SK-N-SH (cell line): ENCODE measurements around the gene SNAPC3. TPM values are rescaled to one million over a fixed set of nuclear protein-coding genes. Genes with fewer than 3 reads are reported as not detected.

ENCODE experiments used
- CTCF ChIA-PET: fragments of 300-600, 350-600 bp; formaldehyde crosslinking; extraction: SDS; loops from one replicate; lab custom pipeline; 2021; lab: Yijun Ruan, JAX
- POLR2A ChIA-PET: fragments of 350-600 bp; sonication (Branson Sonifier 250); formaldehyde crosslinking; extraction: SDS; loops from one replicate; lab custom pipeline; 2020; ENCODE audit warnings: antibody characterized with exemption, inconsistent platforms; lab: Yijun Ruan, JAX
- DNase-seq: peaks from one replicate; pipeline ENCODE4 v3.0.0; 2012
- H2AFZ ChIP-seq: fragments of 200-600 bp; sonication (generic); 2 replicates; pipeline ENCODE4 v1.8.1; 2016; ENCODE audit warnings: antibody characterized with exemption, mild to moderate bottlenecking, low read depth
- H3F3A ChIP-seq: fragments of 200-600 bp; sonication (generic); replicated peaks from 2 replicates; pipeline ENCODE3; 2016; ENCODE audit warnings: antibody characterized with exemption, mild to moderate bottlenecking; ENCODE audit not compliant: insufficient read depth
- H3K27ac ChIP-seq, 2 experiments: fragments of 200-500 bp in 1 of 2; fragments of 200-600 bp in 1 of 2; sonication (Bioruptor generic) in 1 of 2; sonication (generic), shearing (Covaris generic) in 1 of 2; 2 replicates each; pipeline versions ENCODE4 v1.5.1 to v1.6.1; 2014 to 2016; ENCODE audit warnings: low read depth in 2 of 2, inconsistent platforms in 1 of 2, low read length in 1 of 2, mild to moderate bottlenecking in 1 of 2, mixed read lengths in 1 of 2
- H3K27me3 ChIP-seq: fragments of 200-600 bp; sonication (generic), shearing (Covaris generic); 2 replicates; pipeline ENCODE4 v1.6.1; 2016; ENCODE audit warnings: mixed run types; ENCODE audit not compliant: insufficient read depth
- H3K36me3 ChIP-seq, 2 experiments: fragments of 200-500 bp in 1 of 2; fragments of 200-600 bp in 1 of 2; sonication (Bioruptor generic) in 1 of 2; sonication (generic) in 1 of 2; replicated peaks in 1 of 2; 2 replicates each; pipeline versions ENCODE3 to v1.5.1; 2014 to 2016; ENCODE audit warnings: low read length in 1 of 2, mild to moderate bottlenecking in 1 of 2; ENCODE audit not compliant: insufficient read depth in 2 of 2, control insufficient read depth in 1 of 2
- H3K4me1 ChIP-seq, 2 experiments: fragments of 200-500 bp in 1 of 2; fragments of 200-600 bp in 1 of 2; sonication (Bioruptor generic) in 1 of 2; sonication (generic), shearing (Covaris generic) in 1 of 2; 2 replicates each; pipeline versions ENCODE4 v1.5.1 to v1.6.1; 2014 to 2016; ENCODE audit warnings: low read depth in 1 of 2, low read length in 1 of 2, mixed run types in 1 of 2; ENCODE audit not compliant: insufficient read depth in 2 of 2, control insufficient read depth in 1 of 2
- H3K4me2 ChIP-seq: fragments of 200-600 bp; sonication (generic), shearing (Covaris generic); 2 replicates; pipeline ENCODE4 v1.6.1; 2017; ENCODE audit warnings: mixed run types
- H3K4me3 ChIP-seq, 2 experiments: fragments of 200-500 bp in 1 of 2; fragments of 200-600 bp in 1 of 2; sonication (Bioruptor generic) in 1 of 2; sonication (generic), shearing (Covaris generic) in 1 of 2; 2 replicates each; pipeline versions ENCODE4 v1.5.1 to v1.8.1; 2014 to 2016; ENCODE audit warnings: low read depth in 2 of 2, inconsistent platforms in 1 of 2, low read length in 1 of 2, mild to moderate bottlenecking in 1 of 2, mixed read lengths in 1 of 2, moderate library complexity in 1 of 2
- H3K79me2 ChIP-seq: fragments of 200-600 bp; sonication (generic); 2 replicates; pipeline ENCODE4 v1.8.1; 2017; ENCODE audit warnings: mild to moderate bottlenecking; ENCODE audit not compliant: insufficient read depth
- H3K9ac ChIP-seq: fragments of 200-600 bp; sonication (generic); 2 replicates; pipeline ENCODE4 v1.6.1; 2017; ENCODE audit warnings: mixed run types
- H3K9me2 ChIP-seq: fragments of 200-600 bp; sonication (generic); 2 replicates; pipeline ENCODE4 v1.6.1; 2017; ENCODE audit warnings: mixed run types
- H3K9me3 ChIP-seq: fragments of 200-600 bp; sonication (generic); 2 replicates; pipeline ENCODE4 v1.6.1; 2017; ENCODE audit warnings: mixed run types, mild to moderate bottlenecking, moderate library complexity
- H4K20me1 ChIP-seq: fragments of 200-600 bp; sonication (generic); 2 replicates; pipeline ENCODE4 v1.6.1; 2017; ENCODE audit warnings: mild to moderate bottlenecking, mixed run types; ENCODE audit not compliant: insufficient read depth
- GATA2 ChIP-seq: sonication (generic); formaldehyde crosslinking; IDR thresholded peaks from 2 replicates; pipeline ENCODE4 v1.5.0; 2020; ENCODE audit warnings: mild to moderate bottlenecking, missing genetic modification reagents
- PBX3 ChIP-seq: IDR thresholded peaks from 2 replicates; pipeline ENCODE4; 2012
- POLR2AphosphoS5 ChIP-seq: IDR thresholded peaks from 2 replicates; pipeline ENCODE4 v1.6.1; 2012; ENCODE audit warnings: low read depth, low read length
- TAF1 ChIP-seq: IDR thresholded peaks from 2 replicates; pipeline ENCODE4 v1.6.1; 2012; ENCODE audit warnings: low read depth, mild to moderate bottlenecking, low read length, moderate library complexity, borderline replicate concordance
- YY1 ChIP-seq: IDR thresholded peaks from 2 replicates; pipeline ENCODE4 v1.4.0; 2012; ENCODE audit warnings: low read depth, mild to moderate bottlenecking
- ZBTB33 ChIP-seq: IDR thresholded peaks from 2 replicates; pipeline ENCODE4 v1.4.0; 2012; ENCODE audit warnings: low read depth, borderline replicate concordance
- WGBS: methylation state at CpG from one replicate; pipeline ENCODE4 v1.1.6; 2017; ENCODE audit warnings: low lambda C conversion rate; 5-methylcytosine and 5-hydroxymethylcytosine counted together
- polyA plus RNA-seq, 3 experiments: library from polyadenylated mRNA; depleted of rRNA; stranded (reverse); fragments of >200 nt; gene quantifications; 2 replicates each; pipeline ENCODE4 v1.2.3, GENCODE V29; 2012
- TF ChIP-seq, protein P1 (sequence below): fragments of 150-350 bp; IDR thresholded peaks from 2 replicates; pipeline ENCODE4 v1.6.1; 2017; ENCODE audit warnings: antibody characterized with exemption, low read length, low read depth, borderline replicate concordance
- TF ChIP-seq, protein P2 (sequence below): fragments of 200-600 bp; sonication (generic); IDR thresholded peaks from 2 replicates; pipeline ENCODE4 v1.6.1; 2017; ENCODE audit warnings: antibody characterized with exemption, mild to moderate bottlenecking, moderate library complexity

The SNAPC3 gene
- polyA plus RNA-seq, 1 of the 3 experiments (the other 2 are of a cell fraction): 20.6 TPM

DNA sequence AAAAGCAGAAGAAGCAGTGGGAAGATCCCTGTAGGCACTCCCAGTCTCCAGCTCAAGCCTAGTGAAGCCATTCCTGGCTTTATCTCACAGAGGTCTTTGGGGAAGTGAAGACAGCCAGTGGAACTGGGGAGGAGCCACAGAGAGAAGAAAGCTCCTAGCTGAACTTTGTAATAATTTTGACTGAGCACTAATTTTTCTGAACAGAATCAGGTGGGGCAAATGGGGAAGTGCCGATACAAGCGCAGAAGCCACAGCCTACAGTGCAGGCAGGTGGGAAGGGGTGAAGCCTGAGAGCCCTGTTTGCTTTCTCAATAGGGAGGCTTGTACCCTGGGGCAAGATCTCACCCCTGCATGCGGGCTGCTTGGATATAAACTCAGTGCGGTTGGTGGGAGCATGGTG lies 48.4 kb upstream of the SNAPC3 start:
- no peak overlapping the region for H3K27ac ChIP-seq

More for the DNA sequence above, 48.4 kb upstream of the SNAPC3 start:
- H4K20me1 ChIP-seq: no peaks in the 10 kb centered on the region
- no peaks in the 10 kb centered on the region for H3K36me3 ChIP-seq
- no peak overlapping the region for H3K4me2 ChIP-seq
- H2AFZ ChIP-seq: no peak overlapping the region
- no peaks in the 10 kb centered on the region for H3F3A ChIP-seq
- WGBS: 93% methylated on average over 2 of the region's 4 CpGs
- H3K79me2 ChIP-seq: no peaks in the 10 kb centered on the region
- DNase-seq: no peak
- no peaks in the 10 kb centered on the region for H3K27me3 ChIP-seq
- H3K9ac ChIP-seq: no peak overlapping the region
- ChIA-PET POLR2A (no interaction called here), CTCF (interaction anchor here (1.3 kb wide), 1 partner anchor 48 kb away, joined by 4 read pairs; no protein-coding TSS in a partner anchor)
- H3K4me1 ChIP-seq: no peaks in the 10 kb centered on the region
- no peak overlapping the region for H3K4me3 ChIP-seq
- no peaks in the 10 kb centered on the region for H3K9me2 ChIP-seq
- TF ChIP-seq POLR2AphosphoS5: no peak
- no peak for TF ChIP-seq TAF1
- TF ChIP-seq ZBTB33: no peak
- TF ChIP-seq YY1: no peak
- no peak for TF ChIP-seq GATA2 (CRISPR knock-in tag)
- TF ChIP-seq, protein P1, sequence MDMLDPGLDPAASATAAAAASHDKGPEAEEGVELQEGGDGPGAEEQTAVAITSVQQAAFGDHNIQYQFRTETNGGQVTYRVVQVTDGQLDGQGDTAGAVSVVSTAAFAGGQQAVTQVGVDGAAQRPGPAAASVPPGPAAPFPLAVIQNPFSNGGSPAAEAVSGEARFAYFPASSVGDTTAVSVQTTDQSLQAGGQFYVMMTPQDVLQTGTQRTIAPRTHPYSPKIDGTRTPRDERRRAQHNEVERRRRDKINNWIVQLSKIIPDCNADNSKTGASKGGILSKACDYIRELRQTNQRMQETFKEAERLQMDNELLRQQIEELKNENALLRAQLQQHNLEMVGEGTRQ: no peak
- TF ChIP-seq PBX3: no peak
- TF ChIP-seq, protein P2, sequence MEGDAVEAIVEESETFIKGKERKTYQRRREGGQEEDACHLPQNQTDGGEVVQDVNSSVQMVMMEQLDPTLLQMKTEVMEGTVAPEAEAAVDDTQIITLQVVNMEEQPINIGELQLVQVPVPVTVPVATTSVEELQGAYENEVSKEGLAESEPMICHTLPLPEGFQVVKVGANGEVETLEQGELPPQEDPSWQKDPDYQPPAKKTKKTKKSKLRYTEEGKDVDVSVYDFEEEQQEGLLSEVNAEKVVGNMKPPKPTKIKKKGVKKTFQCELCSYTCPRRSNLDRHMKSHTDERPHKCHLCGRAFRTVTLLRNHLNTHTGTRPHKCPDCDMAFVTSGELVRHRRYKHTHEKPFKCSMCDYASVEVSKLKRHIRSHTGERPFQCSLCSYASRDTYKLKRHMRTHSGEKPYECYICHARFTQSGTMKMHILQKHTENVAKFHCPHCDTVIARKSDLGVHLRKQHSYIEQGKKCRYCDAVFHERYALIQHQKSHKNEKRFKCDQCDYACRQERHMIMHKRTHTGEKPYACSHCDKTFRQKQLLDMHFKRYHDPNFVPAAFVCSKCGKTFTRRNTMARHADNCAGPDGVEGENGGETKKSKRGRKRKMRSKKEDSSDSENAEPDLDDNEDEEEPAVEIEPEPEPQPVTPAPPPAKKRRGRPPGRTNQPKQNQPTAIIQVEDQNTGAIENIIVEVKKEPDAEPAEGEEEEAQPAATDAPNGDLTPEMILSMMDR: no peak
- no peaks in the 10 kb centered on the region for H3K9me3 ChIP-seq
